HEK293T (cell line): ENCODE results near the gene CPNE8.

Experiments used
- ARNT ChIP-seq: fragments of 450-650 bp; IDR thresholded peaks from 2 replicates; pipeline ENCODE4 v1.6.1; 2017; ENCODE audit warnings: mild to moderate bottlenecking
- BHLHE40 ChIP-seq: fragments of 450-650 bp; IDR thresholded peaks from 2 replicates; pipeline ENCODE4 v1.6.1; 2016; ENCODE audit warnings: mild to moderate bottlenecking, moderate library complexity, borderline replicate concordance
- CTBP1 ChIP-seq: fragments of 450-650 bp; IDR thresholded peaks from 2 replicates; pipeline ENCODE4 v1.6.1; 2016; ENCODE audit warnings: borderline replicate concordance
- FOXA1 ChIP-seq: fragments of 450-650 bp; IDR thresholded peaks from 2 replicates; pipeline ENCODE4 v1.6.1; 2016; ENCODE audit warnings: mild to moderate bottlenecking
- FOXK2 ChIP-seq: fragments of 450-650 bp; IDR thresholded peaks from 2 replicates; pipeline ENCODE4 v1.6.1; 2016; ENCODE audit warnings: mild to moderate bottlenecking
- FOXM1 ChIP-seq: fragments of 450-650 bp; IDR thresholded peaks from 2 replicates; pipeline ENCODE4 v1.6.1; 2017; ENCODE audit warnings: mild to moderate bottlenecking, borderline replicate concordance
- HDGF ChIP-seq: fragments of 450-650 bp; IDR thresholded peaks from 2 replicates; pipeline ENCODE4 v1.6.1; 2017; ENCODE audit warnings: antibody characterized with exemption, borderline replicate concordance
- LEF1 ChIP-seq: fragments of 450-650 bp; IDR thresholded peaks from 2 replicates; pipeline ENCODE4 v1.6.1; 2017; ENCODE audit warnings: mild to moderate bottlenecking, borderline replicate concordance
- NFRKB ChIP-seq: fragments of 450-650 bp; IDR thresholded peaks from 2 replicates; pipeline ENCODE4 v1.6.1; 2016; ENCODE audit warnings: mild to moderate bottlenecking, moderate library complexity
- PKNOX1 ChIP-seq: fragments of 450-650 bp; IDR thresholded peaks from 2 replicates; pipeline ENCODE4 v1.6.1; 2016
- SP1 ChIP-seq: fragments of 450-650 bp; IDR thresholded peaks from 2 replicates; pipeline ENCODE4 v1.6.1; 2017
- SUZ12 ChIP-seq: fragments of 450-650 bp; IDR thresholded peaks from 2 replicates; pipeline ENCODE4 v1.6.1; 2016; ENCODE audit warnings: mild to moderate bottlenecking

- no peak for TF ChIP-seq FOXM1
- no peak for TF ChIP-seq SP1
- no peak for TF ChIP-seq BHLHE40
- no peak for TF ChIP-seq FOXA1
- no peak for TF ChIP-seq ARNT
- TF ChIP-seq CTBP1 = no peak
- no peak for TF ChIP-seq FOXK2
- no peak for TF ChIP-seq NFRKB
- TF ChIP-seq LEF1 = no peak
- TF ChIP-seq HDGF = no peak
- no peak for TF ChIP-seq SUZ12
- no peak for TF ChIP-seq PKNOX1
Observed at GRCh38 chr12:38721611-38722252, 183.7 kb downstream of the CPNE8 start.
